ENCODE results near the gene BUB1B.

Gene BUB1B

GRCh38 chr15:40252141-40252437 is 91.2 kb downstream of the BUB1B start:
- H3K4me3 ChIP-seq (ENCODE audit: low read depth, low read length), result no peak overlapping the region
- no peak for DNase-seq
- H3K27ac ChIP-seq, result no peak overlapping the region
- no peaks in the 10 kb centered on the region for H3K27me3 ChIP-seq (ENCODE audit: insufficient read depth, low read depth, severe bottlenecking)
- no peaks in the 10 kb centered on the region for H3K9me3 ChIP-seq (ENCODE audit: severe bottlenecking)
- H3K36me3 ChIP-seq, result no peaks in the 10 kb centered on the region
- TF ChIP-seq, protein P1, sequence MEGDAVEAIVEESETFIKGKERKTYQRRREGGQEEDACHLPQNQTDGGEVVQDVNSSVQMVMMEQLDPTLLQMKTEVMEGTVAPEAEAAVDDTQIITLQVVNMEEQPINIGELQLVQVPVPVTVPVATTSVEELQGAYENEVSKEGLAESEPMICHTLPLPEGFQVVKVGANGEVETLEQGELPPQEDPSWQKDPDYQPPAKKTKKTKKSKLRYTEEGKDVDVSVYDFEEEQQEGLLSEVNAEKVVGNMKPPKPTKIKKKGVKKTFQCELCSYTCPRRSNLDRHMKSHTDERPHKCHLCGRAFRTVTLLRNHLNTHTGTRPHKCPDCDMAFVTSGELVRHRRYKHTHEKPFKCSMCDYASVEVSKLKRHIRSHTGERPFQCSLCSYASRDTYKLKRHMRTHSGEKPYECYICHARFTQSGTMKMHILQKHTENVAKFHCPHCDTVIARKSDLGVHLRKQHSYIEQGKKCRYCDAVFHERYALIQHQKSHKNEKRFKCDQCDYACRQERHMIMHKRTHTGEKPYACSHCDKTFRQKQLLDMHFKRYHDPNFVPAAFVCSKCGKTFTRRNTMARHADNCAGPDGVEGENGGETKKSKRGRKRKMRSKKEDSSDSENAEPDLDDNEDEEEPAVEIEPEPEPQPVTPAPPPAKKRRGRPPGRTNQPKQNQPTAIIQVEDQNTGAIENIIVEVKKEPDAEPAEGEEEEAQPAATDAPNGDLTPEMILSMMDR (IDR thresholded peaks at IDR 0.05; ENCODE audit: low read depth, low read length), result no peak

DNA sequence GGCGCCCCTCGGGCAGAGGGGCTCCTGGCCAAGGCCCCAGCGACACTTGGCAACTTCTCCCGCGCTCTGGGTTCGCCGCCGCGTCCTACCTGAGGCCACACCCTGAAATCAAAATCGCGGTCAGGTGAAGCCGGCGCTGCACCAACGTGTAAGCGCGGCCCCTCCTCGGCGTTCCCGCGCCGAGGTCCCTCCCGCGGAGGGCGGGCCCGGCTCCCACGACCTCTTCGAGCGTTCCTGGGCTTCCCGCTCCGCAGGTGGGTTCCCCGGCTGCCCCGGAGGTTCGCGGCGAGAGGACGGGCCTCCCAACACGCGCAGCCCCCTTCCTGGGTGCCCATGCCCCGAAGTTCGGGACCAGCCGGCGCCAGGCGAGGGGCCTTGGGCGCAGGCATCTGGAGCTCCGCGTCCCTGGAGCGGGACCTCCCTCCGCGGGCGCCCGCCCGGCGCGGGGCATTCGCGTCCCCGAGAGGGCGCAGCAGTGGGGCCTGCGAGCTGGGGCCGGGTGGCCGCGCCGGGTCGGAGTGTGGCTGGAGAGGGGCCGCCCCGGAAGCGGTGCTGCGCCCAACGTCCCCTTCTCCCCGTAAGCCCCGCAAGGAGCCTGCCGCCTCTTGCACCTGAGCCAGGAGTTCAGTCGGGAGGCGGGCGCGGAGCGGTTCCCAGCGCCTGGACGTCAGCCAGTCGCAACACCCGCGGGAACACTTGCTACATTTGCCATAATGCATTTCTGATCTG is 91.7 kb downstream of the BUB1B start:
- Histone ChIP-seq H3K36me3 (no peaks in the 10 kb centered on the region), H3K27me3 (ENCODE audit: insufficient read depth, low read depth, severe bottlenecking) (no peaks in the 10 kb centered on the region), H3K4me3 (ENCODE audit: low read depth, low read length) (no peak overlapping the region), H3K9me3 (ENCODE audit: severe bottlenecking) (no peaks in the 10 kb centered on the region), H3K27ac (no peak overlapping the region)
- no peak for DNase-seq
- TF ChIP-seq, protein P1 (IDR thresholded peaks at IDR 0.05; ENCODE audit: low read depth, low read length), result no peak

DNA sequence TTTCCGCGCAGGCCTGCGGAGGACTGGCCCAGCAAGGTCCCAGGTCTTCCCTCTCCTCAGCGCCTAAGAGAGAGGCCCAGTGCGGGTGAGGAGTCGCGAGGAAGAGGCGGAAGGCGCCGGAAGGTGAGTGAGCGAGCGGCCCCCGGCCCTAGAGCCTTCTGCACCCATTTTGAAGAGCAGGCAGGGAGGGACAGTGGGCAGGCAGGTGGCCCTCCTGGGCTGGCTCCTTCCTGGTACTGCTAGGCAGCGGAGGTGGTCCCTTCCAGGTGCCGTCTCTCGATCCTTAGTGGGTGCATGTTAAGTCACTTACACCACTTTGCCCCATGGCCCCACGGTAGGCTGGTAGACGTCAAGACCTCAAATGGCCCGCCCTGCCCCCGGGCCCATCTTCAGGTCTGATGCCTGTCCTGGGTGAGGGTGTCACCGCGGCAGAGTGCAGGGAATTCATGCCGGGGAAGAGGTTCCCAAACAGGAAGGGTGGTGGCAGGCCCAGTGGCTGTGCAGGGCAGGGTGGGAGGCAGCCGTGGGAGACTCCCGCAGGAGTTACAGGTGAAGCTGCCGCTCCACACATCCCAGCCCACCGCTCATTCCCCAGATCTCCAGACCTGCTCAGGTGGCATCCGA is 92.4 kb downstream of the BUB1B start:
- TF ChIP-seq, protein P1 (IDR thresholded peaks at IDR 0.05; ENCODE audit: low read depth, low read length), result no peak
- no peaks in the 10 kb centered on the region for H3K9me3 ChIP-seq (ENCODE audit: severe bottlenecking)
- DNase-seq, result no peak
- no peak overlapping the region for H3K27ac ChIP-seq
- no peaks in the 10 kb centered on the region for H3K27me3 ChIP-seq (ENCODE audit: insufficient read depth, low read depth, severe bottlenecking)
- H3K4me3 ChIP-seq (ENCODE audit: low read depth, low read length), result no peak overlapping the region
- H3K36me3 ChIP-seq, result no peaks in the 10 kb centered on the region

DNA sequence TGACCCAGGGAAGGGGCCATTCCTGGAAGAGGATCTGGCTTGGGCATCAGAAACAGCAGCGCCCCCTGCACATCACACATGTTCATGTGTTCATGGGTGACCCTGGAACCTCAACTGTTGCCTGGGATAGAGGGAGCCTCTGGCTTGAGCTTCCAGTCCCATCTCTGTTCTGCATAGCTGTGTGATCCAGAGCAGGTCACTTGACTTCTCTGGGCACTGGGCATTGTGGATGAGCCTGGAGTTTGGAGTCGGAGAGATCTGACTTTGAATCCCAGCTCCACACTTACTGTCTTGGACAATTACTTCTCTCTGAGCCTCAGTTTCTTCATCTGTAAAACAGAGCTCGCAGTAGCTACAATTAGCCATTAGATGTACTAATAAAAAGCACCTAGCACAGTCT is 93.6 kb downstream of the BUB1B start:
- no peak for DNase-seq
- no peaks in the 10 kb centered on the region for H3K27me3 ChIP-seq (ENCODE audit: insufficient read depth, low read depth, severe bottlenecking)
- TF ChIP-seq, protein P1 (IDR thresholded peaks at IDR 0.05; ENCODE audit: low read depth, low read length), result peak; percentile 9; the same call in 1 of the 2 replicates
- no peaks in the 10 kb centered on the region for H3K36me3 ChIP-seq
- H3K27ac ChIP-seq, result peak overlapping the region; percentile 86
- no peaks in the 10 kb centered on the region for H3K9me3 ChIP-seq (ENCODE audit: severe bottlenecking)
- no peak overlapping the region for H3K4me3 ChIP-seq (ENCODE audit: low read depth, low read length)

DNA sequence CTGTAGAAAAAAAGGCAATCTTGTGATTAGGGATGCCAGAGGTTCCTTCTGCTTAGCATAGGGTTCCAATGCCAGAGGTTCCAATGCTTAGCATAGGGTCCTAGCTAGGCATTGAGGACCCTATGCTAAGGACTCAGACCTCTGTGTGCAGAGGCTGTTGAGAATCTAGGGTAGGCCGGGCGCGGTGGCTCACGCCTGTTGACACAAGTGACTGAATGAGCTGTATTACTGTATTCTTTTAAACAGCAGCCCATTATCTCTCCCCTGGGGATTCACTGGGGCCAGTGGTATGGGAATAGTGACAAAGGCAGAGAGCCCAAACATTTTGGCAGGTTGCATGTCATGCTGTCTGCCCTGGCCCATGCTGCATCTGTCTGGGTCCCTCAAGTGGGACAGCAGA is 94.2 kb downstream of the BUB1B start:
- Histone ChIP-seq H3K27ac (peak overlapping the region; percentile 86), H3K27me3 (ENCODE audit: insufficient read depth, low read depth, severe bottlenecking) (no peaks in the 10 kb centered on the region), H3K4me3 (ENCODE audit: low read depth, low read length) (no peak overlapping the region), H3K36me3 (no peaks in the 10 kb centered on the region), H3K9me3 (ENCODE audit: severe bottlenecking) (no peaks in the 10 kb centered on the region)
- DNase-seq, result no peak
- TF ChIP-seq, protein P1 (IDR thresholded peaks at IDR 0.05; ENCODE audit: low read depth, low read length), result no peak

All from WERI-Rb-1 (cell line).